Liver (tissue), 9 donors: ENCODE measurements around the gene EVL. TPM values are rescaled to one million over a fixed set of nuclear protein-coding genes. Genes with fewer than 3 reads are reported as not detected.

Experiments
- DNase-seq: peaks from one replicate; pipeline ENCODE4 v3.0.0-alpha.2; 2017; ENCODE audit warnings: low spot score
- H3K27ac ChIP-seq, 2 donors: one replicate each; pipeline ENCODE4 v1.7.0; 2013; ENCODE audit warnings: inconsistent platforms in 2 of 2, low read length in 2 of 2, control low read depth in 1 of 2, low read depth in 1 of 2, mild to moderate bottlenecking in 1 of 2
- H3K27me3 ChIP-seq, 4 donors: one replicate each; pipeline versions ENCODE4 v1.6.1 to v1.7.0; 2013; ENCODE audit warnings: low read length in 3 of 4, inconsistent platforms in 1 of 4, mild to moderate bottlenecking in 1 of 4, moderate library complexity in 1 of 4; ENCODE audit not compliant: control insufficient read depth in 4 of 4, insufficient read depth in 4 of 4
- H3K36me3 ChIP-seq, 4 donors: one replicate each; pipeline versions ENCODE4 v1.6.1 to v1.7.0; 2013; ENCODE audit warnings: low read length in 3 of 4, mild to moderate bottlenecking in 3 of 4, low read depth in 1 of 4, moderate library complexity in 1 of 4; ENCODE audit not compliant: control insufficient read depth in 4 of 4, insufficient read depth in 3 of 4
- H3K4me1 ChIP-seq, 4 donors: one replicate each; pipeline versions ENCODE4 v1.6.1 to v1.7.0; 2013; ENCODE audit warnings: low read length in 3 of 4, mild to moderate bottlenecking in 3 of 4, moderate library complexity in 1 of 4; ENCODE audit not compliant: control insufficient read depth in 4 of 4, insufficient read depth in 4 of 4
- H3K4me3 ChIP-seq, 3 donors: one replicate each; pipeline versions ENCODE4 v1.6.1 to v1.7.0; 2013; ENCODE audit warnings: low read length in 3 of 3, control low read depth in 1 of 3, low read depth in 1 of 3, mild to moderate bottlenecking in 1 of 3
- H3K9ac ChIP-seq, 2 donors: one replicate each; pipeline ENCODE4 v1.7.0; 2013; ENCODE audit warnings: low read length in 2 of 2, mild to moderate bottlenecking in 2 of 2, moderate library complexity in 2 of 2, control low read depth in 1 of 2, low read depth in 1 of 2
- H3K9me3 ChIP-seq, 4 donors: one replicate each; pipeline versions ENCODE4 v1.6.1 to v1.7.0; 2013; ENCODE audit warnings: low read length in 3 of 4; ENCODE audit not compliant: control insufficient read depth in 4 of 4
- ATF3 ChIP-seq: IDR thresholded peaks from 2 replicates; pipeline ENCODE4 v1.6.1; 2016; ENCODE audit warnings: antibody characterized with exemption
- EGR1 ChIP-seq, 2 donors: IDR thresholded peaks; 2 replicates each; pipeline ENCODE4 v1.6.1; 2016 to 2018; ENCODE audit warnings: antibody characterized with exemption in 2 of 2, low read depth in 2 of 2
- FOXA1 ChIP-seq: IDR thresholded peaks from 2 replicates; pipeline ENCODE4 v1.6.1; 2016; ENCODE audit warnings: antibody characterized with exemption
- FOXA2 ChIP-seq: IDR thresholded peaks from 2 replicates; pipeline ENCODE4 v1.6.1; 2016; ENCODE audit warnings: antibody characterized with exemption
- HNF4G ChIP-seq: IDR thresholded peaks from 2 replicates; pipeline ENCODE4 v1.6.1; 2016; ENCODE audit warnings: antibody characterized with exemption
- JUND ChIP-seq, 2 donors: IDR thresholded peaks; 2 replicates each; pipeline ENCODE4 v1.6.1; 2016; ENCODE audit warnings: antibody characterized with exemption in 2 of 2
- NR2F2 ChIP-seq: IDR thresholded peaks from 2 replicates; pipeline ENCODE4 v1.6.1; 2016; ENCODE audit warnings: antibody characterized with exemption
- RAD21 ChIP-seq, 2 donors: IDR thresholded peaks; 2 replicates each; pipeline ENCODE4 v1.6.1; 2016; ENCODE audit warnings: antibody characterized with exemption in 2 of 2, mild to moderate bottlenecking in 2 of 2
- REST ChIP-seq: IDR thresholded peaks from 2 replicates; pipeline ENCODE4 v1.6.1; 2016; ENCODE audit warnings: antibody characterized with exemption, mild to moderate bottlenecking
- RXRA ChIP-seq, 2 donors: IDR thresholded peaks; 2 replicates each; pipeline ENCODE4 v1.6.1; 2017 to 2018; ENCODE audit warnings: antibody characterized with exemption in 2 of 2, mild to moderate bottlenecking in 1 of 2
- SP1 ChIP-seq: IDR thresholded peaks from 2 replicates; pipeline ENCODE4 v1.6.1; 2018; ENCODE audit warnings: antibody characterized with exemption, mild to moderate bottlenecking
- TAF1 ChIP-seq: conservative IDR thresholded peaks from 2 replicates; pipeline ENCODE4 v1.6.1; 2016; ENCODE audit warnings: antibody characterized with exemption, mild to moderate bottlenecking
- WGBS: extraction: QIAGEN DNeasy Blood & Tissue Kit; methylation state at CpG from one replicate; pipeline ENCODE4 v1.1.7; 2013; 5-methylcytosine and 5-hydroxymethylcytosine counted together
- polyA plus RNA-seq, 2 donors: library from polyadenylated mRNA; stranded (reverse) in 1 of 2; unstranded in 1 of 2; fragments of 200-250 nt in 1 of 2; fragments of >200 nt in 1 of 2; fragmentation: Nextera tagmentation in 1 of 2; extraction: Ambion mirVana in 1 of 2; gene quantifications; one replicate each; pipeline versions ENCODE4 v1.2.1 to v1.2.3, GENCODE V29; 2013 to 2015
- total RNA-seq, 2 donors: library from RNA; depleted of rRNA; stranded (reverse); fragments of >200 nt; gene quantifications; one replicate each; pipeline ENCODE4 v1.2.3, GENCODE V29; 2014
- donor health status: healthy.
- donor health status: healthy.
- donor health status: healthy.
- donor health status: healthy.
- donor health status: healthy.

EVL gene
- total and polyA plus RNA-seq, 4 donors, result 11.3 to 85.9 (median 33.9) TPM

GRCh38 chr14:100150932-100151587 lies 85.8 kb downstream of the EVL start:
- 83% methylated on average over 12 of the region's 12 CpGs for WGBS
- DNase-seq, result no peak
- no peak for TF ChIP-seq TAF1

GRCh38 chr14:100152091-100152490 lies 86.9 kb downstream of the EVL start:
- Histone ChIP-seq H3K4me3 (no peak overlapping the region), H3K9ac (no peak overlapping the region), H3K4me1 (peaks cover 0 to 3% (median 0%) of the 10 kb centered on the region in 4 donors), H3K36me3 (no peaks in the 10 kb centered on the region), H3K27me3 (no peaks in the 10 kb centered on the region), H3K27ac (no peak overlapping the region), H3K9me3 (peaks cover 0 to 5% (median 1%) of the 10 kb centered on the region in 4 donors)
- no peak for DNase-seq
- WGBS, result 92% methylated on average over 10 of the region's 10 CpGs
- TF ChIP-seq JUND (IDR thresholded peaks at IDR 0.05) (no peak), RXRA (IDR thresholded peaks at IDR 0.05) (no peak), HNF4G (no peak), REST (no peak), FOXA1 (no peak), EGR1 (IDR thresholded peaks at IDR 0.05; ENCODE audit: low read depth in 2 of 2) (no peak), SP1 (no peak)

More at GRCh38 chr14:100150932-100151587, 85.8 kb downstream of the EVL start:
- Histone ChIP-seq H3K4me3 (no peak overlapping the region), H3K9me3 (peaks cover 0 to 5% (median 1%) of the 10 kb centered on the region in 4 donors), H3K27me3 (no peaks in the 10 kb centered on the region), H3K27ac (no peak overlapping the region), H3K36me3 (no peaks in the 10 kb centered on the region), H3K4me1 (peaks cover 0 to 3% (median 0%) of the 10 kb centered on the region in 4 donors), H3K9ac (no peak overlapping the region)

- no peak for DNase-seq
- 95% methylated on average over 6 of the region's 6 CpGs for WGBS
- no peaks in the 10 kb centered on the region for H3K27me3 ChIP-seq
Observed at GRCh38 chr14:100153560-100153959, 88.3 kb downstream of the EVL start.

More at GRCh38 chr14:100153560-100153959, 88.3 kb downstream of the EVL start:
- no peak overlapping the region for H3K9ac ChIP-seq
- H3K9me3 ChIP-seq, result peaks cover 0 to 5% (median 1%) of the 10 kb centered on the region in 4 donors
- no peaks in the 10 kb centered on the region for H3K36me3 ChIP-seq
- H3K4me1 ChIP-seq, result no peaks in the 10 kb centered on the region
- no peak overlapping the region for H3K4me3 ChIP-seq
- TF ChIP-seq NR2F2 (no peak), FOXA2 (no peak), FOXA1 (no peak), RXRA (IDR thresholded peaks at IDR 0.05) (no peak), JUND (IDR thresholded peaks at IDR 0.05) (no peak), RAD21 (IDR thresholded peaks at IDR 0.05) (no peak), ATF3 (no peak)
- H3K27ac ChIP-seq, result no peak overlapping the region
